HG03460 (cell line): ENCODE measurements around the gene COA3.
A peak's percentile ranks its signal among the peaks of the same experiment; 100 is the strongest.
"Not testable (repeated sequence)": the region's sequence is repeated elsewhere in the genome, so short reads cannot be mapped to it uniquely, and the experiment has no call there.

Source experiments
- ATAC-seq: cut with Tn5 transposase; IDR thresholded peaks from one replicate; pipeline ENCODE4 v1.9.1; 2021; ENCODE audit not compliant: unreplicated experiment

COA3 gene

GRCh38 chr17:42782166-42783061 is 16.1 kb downstream of the COA3 start:
- no peak for ATAC-seq

- ATAC-seq, result no peak
Observed at GRCh38 chr17:42781639-42782165, 16.8 kb downstream of the COA3 start.

- no peak for ATAC-seq
Observed at GRCh38 chr17:42780851-42781638, 17.5 kb downstream of the COA3 start.

- ATAC-seq, result no peak
Observed at GRCh38 chr17:42779936-42780850, 18.3 kb downstream of the COA3 start, which contains the start of gene WNK4. WNK4 (plus strand) TSS chr17:42780610; CDS start chr17:42780699, 89 bp downstream.

- ATAC-seq, result no peak
Observed at GRCh38 chr17:42779304-42779935, 19.1 kb downstream of the COA3 start.

GRCh38 chr17:42778570-42778969 is 19.9 kb downstream of the COA3 start:
- no peak for ATAC-seq

- no peak for ATAC-seq
Observed at GRCh38 chr17:42775534-42776098, 22.9 kb downstream of the COA3 start.

- no peak for ATAC-seq
Observed at GRCh38 chr17:42774066-42774745, 24.3 kb downstream of the COA3 start.

- peak; percentile 88 for ATAC-seq
Observed at GRCh38 chr17:42773290-42774035, 25.0 kb downstream of the COA3 start, which contains the start of gene VPS25. VPS25 (plus strand) TSS chr17:42773449; CDS start chr17:42773476, 27 bp downstream.

- ATAC-seq, result no peak
Observed at GRCh38 chr17:42772945-42773289, 25.6 kb downstream of the COA3 start.

GRCh38 chr17:42769964-42770363 is 28.5 kb downstream of the COA3 start:
- ATAC-seq, result not testable (repeated sequence)

GRCh38 chr17:42768006-42768405 is 30.5 kb downstream of the COA3 start:
- not testable (repeated sequence) for ATAC-seq

GRCh38 chr17:42767512-42767911 is 31.0 kb downstream of the COA3 start:
- no peak for ATAC-seq

- ATAC-seq, result no peak
Observed at GRCh38 chr17:42766124-42766523, 32.4 kb downstream of the COA3 start.

- ATAC-seq, result no peak
Observed at GRCh38 chr17:42761638-42762037, 36.9 kb downstream of the COA3 start.

- ATAC-seq, result no peak
Observed at GRCh38 chr17:42760652-42761581, 37.6 kb downstream of the COA3 start, which contains the start of gene RAMP2. RAMP2 (plus strand) TSS chr17:42761227; CDS start chr17:42761262, 35 bp downstream.

GRCh38 chr17:42759982-42760651 is 38.4 kb downstream of the COA3 start:
- ATAC-seq, result no peak
